HAP-1 (cell line): ENCODE data around the gene A1BG.

Source experiments
- DNase-seq, 2 experiments: peaks; one replicate each; pipeline ENCODE4 v3.0.0-alpha.2; 2016 to 2020; ENCODE audit warnings: low spot score in 2 of 2
- H3K27me3 ChIP-seq: fragments of 250-450 bp; sonication (Bioruptor Pico); 2 replicates; pipeline ENCODE4 v1.5.1; 2020; ENCODE audit warnings: low read depth, mild to moderate bottlenecking, moderate library complexity
- H3K36me3 ChIP-seq: fragments of 250-450 bp; sonication (Bioruptor Pico); replicated peaks from 2 replicates; pipeline ENCODE4 v1.5.1; 2020; ENCODE audit warnings: mild to moderate bottlenecking
- H3K4me1 ChIP-seq: fragments of 250-450 bp; sonication (Bioruptor Pico); 2 replicates; pipeline ENCODE4 v1.5.1; 2020; ENCODE audit warnings: mild to moderate bottlenecking
- H3K4me3 ChIP-seq: fragments of 250-450 bp; sonication (Bioruptor Pico); 2 replicates; pipeline ENCODE4 v1.5.1; 2020; ENCODE audit warnings: mild to moderate bottlenecking, moderate library complexity
- H3K9me3 ChIP-seq: fragments of 250-450 bp; sonication (Bioruptor Pico); 2 replicates; pipeline ENCODE4 v1.5.1; 2020; ENCODE audit warnings: mild to moderate bottlenecking, moderate library complexity
- in situ Hi-C: fragments of 300-500 bp; cut with MboI; formaldehyde crosslinking; loops from 3 replicates; pipeline ENCODE4 v1.14.3; 2020; ENCODE audit warnings: low sequenced_read_pairs, inconsistent platforms, mixed read lengths

The A1BG gene

GRCh38 chr19:58300620-58301019 lies 52.7 kb downstream of the A1BG start:
- DNase-seq, result no peak
- no peaks in the 10 kb centered on the region for H3K27me3 ChIP-seq
- no peak overlapping the region for H3K4me3 ChIP-seq
- H3K4me1 ChIP-seq, result 0 out of 2 replicates have a peak, but pooled peaks cover 4% of the 10 kb centered on the region
- H3K36me3 ChIP-seq, result peaks cover 31% of the 10 kb centered on the region
- in situ Hi-C loops, result no loop called here
- no peaks in the 10 kb centered on the region; the same call in 1 of the 2 replicates for H3K9me3 ChIP-seq

DNA sequence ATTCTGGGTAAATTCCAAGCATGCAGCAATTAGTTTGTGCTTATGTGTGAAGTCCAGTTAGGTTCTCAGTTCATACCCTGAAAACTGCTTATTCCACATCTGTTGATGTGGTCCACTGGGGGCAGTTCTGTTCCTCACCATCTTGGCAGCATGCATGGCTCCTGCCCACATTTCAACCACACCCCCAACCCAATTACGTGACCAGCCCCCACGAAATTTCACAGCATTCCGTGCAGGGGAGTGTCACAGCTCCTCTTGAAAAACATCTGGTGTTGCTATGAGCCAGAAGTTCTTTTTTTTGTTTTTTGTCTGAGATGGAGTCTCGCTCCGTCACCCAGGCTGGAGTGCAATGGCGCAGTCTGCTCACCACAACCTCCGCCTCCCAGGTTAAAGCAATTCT lies 57.2 kb downstream of the A1BG start:
- H3K9me3 ChIP-seq, result peaks cover 11% of the 10 kb centered on the region
- peaks cover 63% of the 10 kb centered on the region for H3K36me3 ChIP-seq
- H3K4me3 ChIP-seq, result no peak overlapping the region
- no peaks in the 10 kb centered on the region for H3K4me1 ChIP-seq
- in situ Hi-C loops, result no loop called here
- H3K27me3 ChIP-seq, result no peaks in the 10 kb centered on the region
- DNase-seq, result no peak
